ENCODE results near the gene WBP1.

The WBP1 gene

GRCh38 chr2:74458132-74458937 is at the start of gene WBP1:
Gene WBP1, plus strand, starts transcription at chr2:74458438. Its CDS starts 165 bp downstream, at chr2:74458603.
- Histone ChIP-seq H3K36me3 (ENCODE audit: control insufficient read depth in 2 of 2, insufficient read depth in 2 of 2, low read length in 2 of 2) (peaks cover 8 to 20% of the 10 kb centered on the region in 2 donors), H3K4me3 (ENCODE audit: low read length in 2 of 2) (peak within 1 kb of the TSS; percentile 82 to 91), H3K4me1 (ENCODE audit: control insufficient read depth in 2 of 2, insufficient read depth in 2 of 2, low read length in 2 of 2) (peaks cover 25 to 26% of the 10 kb centered on the region in 2 donors), H3K27ac (ENCODE audit: low read depth in 2 of 2, low read length in 2 of 2) (peak within 1 kb of the TSS; percentile 94 to 100), H3K27me3 (ENCODE audit: control insufficient read depth in 2 of 2, insufficient read depth in 2 of 2, low read length in 2 of 2) (no peaks in the 10 kb centered on the region), H3K9ac (ENCODE audit: low read depth in 1 of 2, low read length in 2 of 2) (peak within 1 kb of the TSS; percentile 86 to 95), H3K9me3 (ENCODE audit: control insufficient read depth in 2 of 2, low read length in 2 of 2) (no peaks in the 10 kb centered on the region)

GRCh38 chr2:74413001-74413698 is 45.1 kb upstream of the WBP1 start:
- no peaks in the 10 kb centered on the region for H3K36me3 ChIP-seq (ENCODE audit: control insufficient read depth in 2 of 2, insufficient read depth in 2 of 2, low read length in 2 of 2)
- peak overlapping the region in 1 of 2 donors; percentile 7 for H3K4me3 ChIP-seq (ENCODE audit: low read length in 2 of 2)
- peaks cover 8 to 15% of the 10 kb centered on the region in 2 donors for H3K4me1 ChIP-seq (ENCODE audit: control insufficient read depth in 2 of 2, insufficient read depth in 2 of 2, low read length in 2 of 2)
- H3K9me3 ChIP-seq (ENCODE audit: control insufficient read depth in 2 of 2, low read length in 2 of 2) = no peaks in the 10 kb centered on the region
- H3K27ac ChIP-seq (ENCODE audit: low read depth in 2 of 2, low read length in 2 of 2) = no peak overlapping the region
- no peaks in the 10 kb centered on the region for H3K27me3 ChIP-seq (ENCODE audit: control insufficient read depth in 2 of 2, insufficient read depth in 2 of 2, low read length in 2 of 2)
- H3K9ac ChIP-seq (ENCODE audit: low read depth in 1 of 2, low read length in 2 of 2) = no peak overlapping the region

GRCh38 chr2:74414441-74414840 is 43.8 kb upstream of the WBP1 start:
- H3K9ac ChIP-seq (ENCODE audit: low read depth in 1 of 2, low read length in 2 of 2) = peak overlapping the region in 1 of 2 donors; percentile 62
- H3K4me3 ChIP-seq (ENCODE audit: low read length in 2 of 2) = peak overlapping the region; percentile 60 to 68
- no peaks in the 10 kb centered on the region for H3K36me3 ChIP-seq (ENCODE audit: control insufficient read depth in 2 of 2, insufficient read depth in 2 of 2, low read length in 2 of 2)
- peaks cover 8 to 15% of the 10 kb centered on the region in 2 donors for H3K4me1 ChIP-seq (ENCODE audit: control insufficient read depth in 2 of 2, insufficient read depth in 2 of 2, low read length in 2 of 2)
- no peaks in the 10 kb centered on the region for H3K9me3 ChIP-seq (ENCODE audit: control insufficient read depth in 2 of 2, low read length in 2 of 2)
- H3K27me3 ChIP-seq (ENCODE audit: control insufficient read depth in 2 of 2, insufficient read depth in 2 of 2, low read length in 2 of 2) = no peaks in the 10 kb centered on the region
- peak overlapping the region in 1 of 2 donors; percentile 48 for H3K27ac ChIP-seq (ENCODE audit: low read depth in 2 of 2, low read length in 2 of 2)

- Histone ChIP-seq H3K9ac (ENCODE audit: low read depth in 1 of 2, low read length in 2 of 2) (peak overlapping the region; percentile 52 to 62), H3K27ac (ENCODE audit: low read depth in 2 of 2, low read length in 2 of 2) (peak overlapping the region in 1 of 2 donors; percentile 48), H3K4me3 (ENCODE audit: low read length in 2 of 2) (peak overlapping the region; percentile 60 to 68), H3K9me3 (ENCODE audit: control insufficient read depth in 2 of 2, low read length in 2 of 2) (no peaks in the 10 kb centered on the region), H3K4me1 (ENCODE audit: control insufficient read depth in 2 of 2, insufficient read depth in 2 of 2, low read length in 2 of 2) (peaks cover 8 to 15% of the 10 kb centered on the region in 2 donors), H3K36me3 (ENCODE audit: control insufficient read depth in 2 of 2, insufficient read depth in 2 of 2, low read length in 2 of 2) (no peaks in the 10 kb centered on the region), H3K27me3 (ENCODE audit: control insufficient read depth in 2 of 2, insufficient read depth in 2 of 2, low read length in 2 of 2) (no peaks in the 10 kb centered on the region)
Measured at GRCh38 chr2:74414881-74415761, 43.1 kb upstream of the WBP1 start.

GRCh38 chr2:74415762-74416395 is 42.4 kb upstream of the WBP1 start:
- Histone ChIP-seq H3K27ac (ENCODE audit: low read depth in 2 of 2, low read length in 2 of 2) (no peak overlapping the region), H3K36me3 (ENCODE audit: control insufficient read depth in 2 of 2, insufficient read depth in 2 of 2, low read length in 2 of 2) (no peaks in the 10 kb centered on the region), H3K9ac (ENCODE audit: low read depth in 1 of 2, low read length in 2 of 2) (peak overlapping the region; percentile 38 to 62), H3K4me3 (ENCODE audit: low read length in 2 of 2) (peak overlapping the region; percentile 60 to 68), H3K27me3 (ENCODE audit: control insufficient read depth in 2 of 2, insufficient read depth in 2 of 2, low read length in 2 of 2) (no peaks in the 10 kb centered on the region), H3K4me1 (ENCODE audit: control insufficient read depth in 2 of 2, insufficient read depth in 2 of 2, low read length in 2 of 2) (peaks cover 10 to 19% of the 10 kb centered on the region in 2 donors), H3K9me3 (ENCODE audit: control insufficient read depth in 2 of 2, low read length in 2 of 2) (no peaks in the 10 kb centered on the region)

- Histone ChIP-seq H3K9ac (ENCODE audit: low read depth in 1 of 2, low read length in 2 of 2) (no peak overlapping the region), H3K36me3 (ENCODE audit: control insufficient read depth in 2 of 2, insufficient read depth in 2 of 2, low read length in 2 of 2) (no peaks in the 10 kb centered on the region), H3K4me1 (ENCODE audit: control insufficient read depth in 2 of 2, insufficient read depth in 2 of 2, low read length in 2 of 2) (peaks cover 14 to 20% of the 10 kb centered on the region in 2 donors), H3K27me3 (ENCODE audit: control insufficient read depth in 2 of 2, insufficient read depth in 2 of 2, low read length in 2 of 2) (no peaks in the 10 kb centered on the region), H3K9me3 (ENCODE audit: control insufficient read depth in 2 of 2, low read length in 2 of 2) (no peaks in the 10 kb centered on the region), H3K4me3 (ENCODE audit: low read length in 2 of 2) (no peak overlapping the region), H3K27ac (ENCODE audit: low read depth in 2 of 2, low read length in 2 of 2) (no peak overlapping the region)
Measured at GRCh38 chr2:74416778-74417177, 41.5 kb upstream of the WBP1 start.

- Histone ChIP-seq H3K4me3 (ENCODE audit: low read length in 2 of 2) (no peak overlapping the region), H3K4me1 (ENCODE audit: control insufficient read depth in 2 of 2, insufficient read depth in 2 of 2, low read length in 2 of 2) (peaks cover 14 to 24% of the 10 kb centered on the region in 2 donors), H3K9me3 (ENCODE audit: control insufficient read depth in 2 of 2, low read length in 2 of 2) (no peaks in the 10 kb centered on the region), H3K36me3 (ENCODE audit: control insufficient read depth in 2 of 2, insufficient read depth in 2 of 2, low read length in 2 of 2) (no peaks in the 10 kb centered on the region), H3K27me3 (ENCODE audit: control insufficient read depth in 2 of 2, insufficient read depth in 2 of 2, low read length in 2 of 2) (no peaks in the 10 kb centered on the region), H3K9ac (ENCODE audit: low read depth in 1 of 2, low read length in 2 of 2) (no peak overlapping the region), H3K27ac (ENCODE audit: low read depth in 2 of 2, low read length in 2 of 2) (no peak overlapping the region)
Measured at GRCh38 chr2:74417197-74417596, 41.0 kb upstream of the WBP1 start.

- H3K4me3 ChIP-seq (ENCODE audit: low read length in 2 of 2) = no peak overlapping the region
- peaks cover 14 to 24% of the 10 kb centered on the region in 2 donors for H3K4me1 ChIP-seq (ENCODE audit: control insufficient read depth in 2 of 2, insufficient read depth in 2 of 2, low read length in 2 of 2)
- H3K9ac ChIP-seq (ENCODE audit: low read depth in 1 of 2, low read length in 2 of 2) = no peak overlapping the region
- no peaks in the 10 kb centered on the region for H3K27me3 ChIP-seq (ENCODE audit: control insufficient read depth in 2 of 2, insufficient read depth in 2 of 2, low read length in 2 of 2)
- H3K27ac ChIP-seq (ENCODE audit: low read depth in 2 of 2, low read length in 2 of 2) = no peak overlapping the region
- H3K9me3 ChIP-seq (ENCODE audit: control insufficient read depth in 2 of 2, low read length in 2 of 2) = no peaks in the 10 kb centered on the region
- no peaks in the 10 kb centered on the region for H3K36me3 ChIP-seq (ENCODE audit: control insufficient read depth in 2 of 2, insufficient read depth in 2 of 2, low read length in 2 of 2)
Measured at GRCh38 chr2:74417763-74418162, 40.5 kb upstream of the WBP1 start.

GRCh38 chr2:74418312-74418711 is 39.9 kb upstream of the WBP1 start:
- Histone ChIP-seq H3K27me3 (ENCODE audit: control insufficient read depth in 2 of 2, insufficient read depth in 2 of 2, low read length in 2 of 2) (no peaks in the 10 kb centered on the region), H3K4me1 (ENCODE audit: control insufficient read depth in 2 of 2, insufficient read depth in 2 of 2, low read length in 2 of 2) (peaks cover 14 to 24% of the 10 kb centered on the region in 2 donors), H3K27ac (ENCODE audit: low read depth in 2 of 2, low read length in 2 of 2) (no peak overlapping the region), H3K4me3 (ENCODE audit: low read length in 2 of 2) (no peak overlapping the region), H3K9ac (ENCODE audit: low read depth in 1 of 2, low read length in 2 of 2) (no peak overlapping the region), H3K36me3 (ENCODE audit: control insufficient read depth in 2 of 2, insufficient read depth in 2 of 2, low read length in 2 of 2) (no peaks in the 10 kb centered on the region), H3K9me3 (ENCODE audit: control insufficient read depth in 2 of 2, low read length in 2 of 2) (no peaks in the 10 kb centered on the region)
